Transverse colon (tissue), 4 donors: ENCODE results near the gene WIZ.

Experiments used
- EP300 ChIP-seq: sonication (generic); formaldehyde crosslinking; IDR thresholded peaks from one replicate; pipeline ENCODE4 v1.6.1; 2017; ENCODE audit warnings: antibody characterized with exemption, low read depth
- POLR2A ChIP-seq: fragments of 450-650 bp; IDR thresholded peaks from one replicate; pipeline ENCODE4 v1.6.1; 2016; ENCODE audit warnings: antibody characterized with exemption, mild to moderate bottlenecking, moderate library complexity
- POLR2AphosphoS5 ChIP-seq, 3 donors: sonication (generic); formaldehyde crosslinking; IDR thresholded peaks; one replicate each; pipeline ENCODE4 v1.6.1; 2016; ENCODE audit warnings: antibody characterized with exemption in 3 of 3
- TF ChIP-seq, protein P1 (sequence below), 5 experiments: fragments of 200-600 bp in 3 of 5; fragments of 450-650 bp in 2 of 5; sonication (generic) in 3 of 5; IDR thresholded peaks; 1 replicate in 2 of 5; 2 replicates in 3 of 5; pipeline ENCODE4 v1.5.1; 2016 to 2017; ENCODE audit warnings: antibody characterized with exemption in 5 of 5, inconsistent platforms in 3 of 5, mild to moderate bottlenecking in 2 of 5, moderate library complexity in 1 of 5

DNA sequence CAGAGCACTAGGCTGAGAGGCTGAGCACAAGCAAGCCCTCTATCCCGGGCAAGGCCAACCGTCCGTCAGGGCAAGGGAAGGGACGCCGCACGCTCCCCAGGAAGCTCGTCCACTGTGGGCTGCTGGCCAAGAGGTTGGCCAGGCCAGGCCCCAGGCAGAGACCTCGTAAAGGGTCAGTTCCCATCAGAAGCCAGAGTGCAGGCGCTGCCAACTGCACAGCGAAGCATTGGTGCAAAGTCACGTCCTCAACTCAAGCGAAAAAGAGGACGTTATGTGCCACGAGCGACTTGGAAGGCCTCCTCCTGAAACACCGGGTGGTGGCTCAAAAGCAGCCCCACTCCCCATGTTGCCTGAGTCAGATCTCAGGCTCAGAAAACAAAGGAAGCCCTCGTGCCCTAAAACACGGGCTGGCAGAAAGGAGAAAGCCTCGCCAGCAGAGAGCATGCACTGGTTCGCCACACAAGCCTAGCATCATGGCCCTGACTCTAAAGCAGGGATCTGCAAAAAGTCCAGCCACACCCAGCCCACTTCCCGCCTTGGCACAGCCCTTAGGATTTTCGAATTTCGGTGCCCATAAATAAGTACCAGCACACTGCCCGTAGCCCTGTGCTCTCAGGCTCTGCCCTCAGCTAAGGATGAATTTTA is 74.8 kb downstream of the WIZ start:
- TF ChIP-seq, protein P1, sequence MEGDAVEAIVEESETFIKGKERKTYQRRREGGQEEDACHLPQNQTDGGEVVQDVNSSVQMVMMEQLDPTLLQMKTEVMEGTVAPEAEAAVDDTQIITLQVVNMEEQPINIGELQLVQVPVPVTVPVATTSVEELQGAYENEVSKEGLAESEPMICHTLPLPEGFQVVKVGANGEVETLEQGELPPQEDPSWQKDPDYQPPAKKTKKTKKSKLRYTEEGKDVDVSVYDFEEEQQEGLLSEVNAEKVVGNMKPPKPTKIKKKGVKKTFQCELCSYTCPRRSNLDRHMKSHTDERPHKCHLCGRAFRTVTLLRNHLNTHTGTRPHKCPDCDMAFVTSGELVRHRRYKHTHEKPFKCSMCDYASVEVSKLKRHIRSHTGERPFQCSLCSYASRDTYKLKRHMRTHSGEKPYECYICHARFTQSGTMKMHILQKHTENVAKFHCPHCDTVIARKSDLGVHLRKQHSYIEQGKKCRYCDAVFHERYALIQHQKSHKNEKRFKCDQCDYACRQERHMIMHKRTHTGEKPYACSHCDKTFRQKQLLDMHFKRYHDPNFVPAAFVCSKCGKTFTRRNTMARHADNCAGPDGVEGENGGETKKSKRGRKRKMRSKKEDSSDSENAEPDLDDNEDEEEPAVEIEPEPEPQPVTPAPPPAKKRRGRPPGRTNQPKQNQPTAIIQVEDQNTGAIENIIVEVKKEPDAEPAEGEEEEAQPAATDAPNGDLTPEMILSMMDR (IDR thresholded peaks at IDR 0.05), result no peak
- no peak for TF ChIP-seq POLR2A
- TF ChIP-seq POLR2AphosphoS5 (IDR thresholded peaks at IDR 0.05), result no peak
- no peak for TF ChIP-seq EP300
